HG02973 (cell line): ENCODE data around the gene TAOK2.

Source experiments
- ATAC-seq: cut with Tn5 transposase; IDR thresholded peaks from one replicate; pipeline ENCODE4 v1.9.1; 2021; ENCODE audit warnings: moderate library complexity; ENCODE audit not compliant: unreplicated experiment

Gene TAOK2

GRCh38 chr16:29986931-29987330 lies 13.3 kb downstream of the TAOK2 start:
- ATAC-seq = no peak

- ATAC-seq = no peak
Observed at GRCh38 chr16:29987371-29988085, 13.9 kb downstream of the TAOK2 start.

GRCh38 chr16:29988346-29989075 lies 14.8 kb downstream of the TAOK2 start:
- no peak for ATAC-seq

GRCh38 chr16:29989111-29989858 lies 15.6 kb downstream of the TAOK2 start:
- ATAC-seq = no peak

- ATAC-seq = no peak
Observed at GRCh38 chr16:29990034-29990433, 16.4 kb downstream of the TAOK2 start.

- no peak for ATAC-seq
Observed at GRCh38 chr16:29990883-29991570, 17.4 kb downstream of the TAOK2 start.

GRCh38 chr16:29991571-29991904 lies 17.9 kb downstream of the TAOK2 start:
- no peak for ATAC-seq

GRCh38 chr16:29992344-29992967 lies 18.8 kb downstream of the TAOK2 start:
- ATAC-seq = no peak

- no peak for ATAC-seq
Observed at GRCh38 chr16:29993191-29993902, 19.7 kb downstream of the TAOK2 start.

- no peak for ATAC-seq
Observed at GRCh38 chr16:29993903-29994599, 20.4 kb downstream of the TAOK2 start.

- ATAC-seq = peak; percentile 26
Observed at GRCh38 chr16:29994600-29995323, 21.1 kb downstream of the TAOK2 start.

GRCh38 chr16:29995324-29995910 lies 21.7 kb downstream of the TAOK2 start, which contains the start of gene HIRIP3:
Gene HIRIP3 (minus strand): TSS chr16:29995617. CDS start chr16:29995605, 12 bp downstream.
- ATAC-seq = peak; percentile 40

GRCh38 chr16:29995911-29996765 lies 22.5 kb downstream of the TAOK2 start, which contains the start of gene INO80E:
Gene INO80E (plus strand): TSS chr16:29996241. CDS start chr16:29996311, 70 bp downstream.
- peak; percentile 83 for ATAC-seq

GRCh38 chr16:29996766-29997250 lies 23.1 kb downstream of the TAOK2 start:
- no peak for ATAC-seq

- ATAC-seq = no peak
Observed at GRCh38 chr16:29999605-30000004, 25.9 kb downstream of the TAOK2 start.

GRCh38 chr16:30000735-30001631 lies 27.3 kb downstream of the TAOK2 start:
- no peak for ATAC-seq
